GM23248 (cell line): ENCODE results near the gene ALDH3B2. TPM values are rescaled to one million over a fixed set of nuclear protein-coding genes. Genes with fewer than 3 reads are reported as not detected.
"Not testable (repeated sequence)": the region's sequence is repeated elsewhere in the genome, so short reads cannot be mapped to it uniquely, and the experiment has no call there.

Experiments used
- DNase-seq: peaks from one replicate; pipeline ENCODE4 v3.0.0-alpha.2; 2015
- H2AFZ ChIP-seq: fragments of 200-600 bp; sonication (generic); 2 replicates; pipeline ENCODE4 v1.6.1; 2016; ENCODE audit warnings: antibody characterized with exemption
- H3F3A ChIP-seq: fragments of 200-600 bp; sonication (generic); 2 replicates; pipeline ENCODE4 v1.6.1; 2016; ENCODE audit warnings: mild to moderate bottlenecking, antibody characterized with exemption, mixed run types; ENCODE audit not compliant: insufficient read depth
- H3K27ac ChIP-seq: fragments of 200-600 bp; sonication (generic); 2 replicates; pipeline ENCODE4 v1.5.1; 2016; ENCODE audit warnings: mild to moderate bottlenecking
- H3K27me3 ChIP-seq: fragments of 200-600 bp; sonication (generic); replicated peaks from 2 replicates; pipeline ENCODE4 v1.6.1; 2016; ENCODE audit warnings: mild to moderate bottlenecking; ENCODE audit not compliant: insufficient read depth
- H3K36me3 ChIP-seq: fragments of 200-600 bp; sonication (generic); 2 replicates; pipeline ENCODE4 v1.6.1; 2016; ENCODE audit warnings: low read depth, mild to moderate bottlenecking
- H3K4me1 ChIP-seq: fragments of 200-600 bp; sonication (generic); 2 replicates; pipeline ENCODE4 v1.6.1; 2016; ENCODE audit warnings: mild to moderate bottlenecking; ENCODE audit not compliant: insufficient read depth
- H3K4me2 ChIP-seq: fragments of 200-600 bp; sonication (generic); one replicate; pipeline ENCODE4 v1.6.1; 2016; ENCODE audit warnings: mild to moderate bottlenecking; ENCODE audit not compliant: unreplicated experiment
- H3K4me3 ChIP-seq: fragments of 200-600 bp; sonication (generic); 2 replicates; pipeline ENCODE4 v1.5.1; 2016; ENCODE audit warnings: mild to moderate bottlenecking
- H3K79me2 ChIP-seq: fragments of 200-600 bp; sonication (generic); 2 replicates; pipeline ENCODE4 v1.6.1; 2016; ENCODE audit warnings: mild to moderate bottlenecking; ENCODE audit not compliant: insufficient read depth
- H3K9ac ChIP-seq: fragments of 200-600 bp; sonication (generic); 2 replicates; pipeline ENCODE4 v1.6.1; 2016; ENCODE audit warnings: mild to moderate bottlenecking
- H3K9me2 ChIP-seq: fragments of 200-600 bp; sonication (generic); 2 replicates; pipeline ENCODE4 v1.6.1; 2016; ENCODE audit warnings: mixed run types, mild to moderate bottlenecking, moderate library complexity; ENCODE audit not compliant: insufficient read depth
- H3K9me3 ChIP-seq: fragments of 200-600 bp; sonication (generic); one replicate; pipeline ENCODE4 v1.6.1; 2017; ENCODE audit warnings: low read depth
- H4K20me1 ChIP-seq: fragments of 200-600 bp; sonication (generic); 2 replicates; pipeline ENCODE4 v1.6.0; 2016; ENCODE audit not compliant: insufficient read depth
- EZH2 ChIP-seq: fragments of 200-600 bp; sonication (generic); IDR thresholded peaks from 2 replicates; pipeline ENCODE4 v1.6.1; 2018; ENCODE audit warnings: antibody characterized with exemption, mild to moderate bottlenecking; ENCODE audit not compliant: insufficient read depth, poor library complexity, severe bottlenecking
- EZH2phosphoT487 ChIP-seq: fragments of 200-600 bp; sonication (generic); IDR thresholded peaks from 2 replicates; pipeline ENCODE4 v1.6.1; 2018; ENCODE audit warnings: antibody characterized with exemption, moderate library complexity, mild to moderate bottlenecking, low read depth; ENCODE audit not compliant: insufficient read depth
- WGBS, 2 experiments: methylation state at CpG; one replicate each; pipeline ENCODE4 v1.1.6; 2015 to 2017; ENCODE audit warnings: low lambda C conversion rate in 2 of 2, low coverage in 1 of 2; ENCODE audit errors: missing lambda C conversion rate in 2 of 2; 5-methylcytosine and 5-hydroxymethylcytosine counted together
- in situ Hi-C: fragments of 300-500 bp; cut with MboI; formaldehyde crosslinking; loops from 2 replicates; pipeline ENCODE4 v1.15.0; 2020
- polyA plus RNA-seq: library from polyadenylated mRNA; unstranded; fragments of >200 nt; fragmentation: Nextera tagmentation; extraction: Ambion mirVana; gene quantifications from 2 replicates; pipeline ENCODE4 v1.2.1, GENCODE V29; 2016
- total RNA-seq: library from RNA; depleted of rRNA; stranded (reverse); fragments of >200 nt; shearing (Covaris generic); gene quantifications from 2 replicates; pipeline ENCODE4 v1.2.3, GENCODE V29; 2014

ALDH3B2 gene
- total and polyA plus RNA-seq, 2 experiments from 2014 or later = not detected

- in situ Hi-C loops = no loop called here
- no peak overlapping the region for H3K4me3 ChIP-seq
- H3K79me2 ChIP-seq = no peaks in the 10 kb centered on the region
- no peaks in the 10 kb centered on the region for H3K4me1 ChIP-seq
- peaks cover 10% of the 10 kb centered on the region for H3K27me3 ChIP-seq
- TF ChIP-seq EZH2phosphoT487 = no peak
- TF ChIP-seq EZH2 = no peak
- no peak overlapping the region for H2AFZ ChIP-seq
- no peaks in the 10 kb centered on the region for H3K9me2 ChIP-seq
- no peak for DNase-seq
- no peak overlapping the region for H3K9ac ChIP-seq
- H3K36me3 ChIP-seq = no peaks in the 10 kb centered on the region
- H3K9me3 ChIP-seq = no peaks in the 10 kb centered on the region
- no peaks in the 10 kb centered on the region for H4K20me1 ChIP-seq
- H3F3A ChIP-seq = no peaks in the 10 kb centered on the region
- H3K4me2 ChIP-seq = no peak overlapping the region
- 56 to 66% methylated on average over 15 to 16 of the region's 16 CpGs for WGBS, 2 experiments
- no peak overlapping the region for H3K27ac ChIP-seq
These were observed 10.2 kb downstream of the ALDH3B2 start for GRCh38 chr11:67664213-67664585.

GRCh38 chr11:67663532-67664212 lies 10.8 kb downstream of the ALDH3B2 start:
- no peaks in the 10 kb centered on the region for H3K4me1 ChIP-seq
- H3K9ac ChIP-seq = no peak overlapping the region
- peaks cover 13% of the 10 kb centered on the region for H3K27me3 ChIP-seq
- in situ Hi-C loops = no loop called here
- H3K79me2 ChIP-seq = no peaks in the 10 kb centered on the region
- H3K36me3 ChIP-seq = no peaks in the 10 kb centered on the region
- H3K4me3 ChIP-seq = no peak overlapping the region
- no peaks in the 10 kb centered on the region for H3F3A ChIP-seq
- H3K27ac ChIP-seq = no peak overlapping the region
- H3K4me2 ChIP-seq = no peak overlapping the region
- no peak overlapping the region for H2AFZ ChIP-seq
- WGBS, 2 experiments = 76 to 83% methylated on average over 17 to 21 of the region's 22 CpGs
- H4K20me1 ChIP-seq = no peaks in the 10 kb centered on the region
- H3K9me2 ChIP-seq = no peaks in the 10 kb centered on the region
- DNase-seq = no peak
- no peaks in the 10 kb centered on the region for H3K9me3 ChIP-seq
- TF ChIP-seq EZH2phosphoT487 = no peak
- TF ChIP-seq EZH2 = no peak

GRCh38 chr11:67662835-67663531 lies 11.4 kb downstream of the ALDH3B2 start:
- no peak overlapping the region for H3K27ac ChIP-seq
- H3K79me2 ChIP-seq = no peaks in the 10 kb centered on the region
- H2AFZ ChIP-seq = no peak overlapping the region
- H3F3A ChIP-seq = no peaks in the 10 kb centered on the region
- no peak overlapping the region for H3K4me3 ChIP-seq
- in situ Hi-C loops = no loop called here
- no peaks in the 10 kb centered on the region for H3K36me3 ChIP-seq
- DNase-seq = no peak
- H3K9me3 ChIP-seq = no peaks in the 10 kb centered on the region
- no peaks in the 10 kb centered on the region for H4K20me1 ChIP-seq
- 62 to 67% methylated on average over 19 of the region's 19 CpGs for WGBS, 2 experiments
- peaks cover 15% of the 10 kb centered on the region for H3K27me3 ChIP-seq
- H3K4me1 ChIP-seq = no peaks in the 10 kb centered on the region
- TF ChIP-seq EZH2 = no peak
- no peak for TF ChIP-seq EZH2phosphoT487
- H3K9ac ChIP-seq = no peak overlapping the region
- no peak overlapping the region for H3K4me2 ChIP-seq
- H3K9me2 ChIP-seq = no peaks in the 10 kb centered on the region

- Histone ChIP-seq H3K27me3 (peaks cover 15% of the 10 kb centered on the region), H2AFZ (no peak overlapping the region), H3K36me3 (no peaks in the 10 kb centered on the region), H3K9me3 (no peaks in the 10 kb centered on the region), H3F3A (peaks cover 5% of the 10 kb centered on the region), H3K27ac (no peak overlapping the region), H3K9me2 (no peaks in the 10 kb centered on the region), H3K4me3 (no peak overlapping the region), H3K4me2 (no peak overlapping the region), H3K4me1 (0 out of 2 replicates have a peak, but pooled peaks cover 4% of the 10 kb centered on the region), H4K20me1 (no peaks in the 10 kb centered on the region), H3K79me2 (no peaks in the 10 kb centered on the region), H3K9ac (no peak overlapping the region)
- TF ChIP-seq EZH2phosphoT487 = no peak
- no peak for TF ChIP-seq EZH2
- WGBS, 2 experiments = 41 to 43% methylated on average over 12 of the region's 12 CpGs
- no peak for DNase-seq
- in situ Hi-C loops = no loop called here
These were observed 12.1 kb downstream of the ALDH3B2 start for GRCh38 chr11:67662142-67662834.

- peaks cover 15% of the 10 kb centered on the region for H3K27me3 ChIP-seq
- H2AFZ ChIP-seq, H3K79me2 ChIP-seq, H3F3A ChIP-seq, H3K4me3 ChIP-seq, H4K20me1 ChIP-seq, H3K36me3 ChIP-seq, H3K27ac ChIP-seq, H3K4me1 ChIP-seq, H3K9ac ChIP-seq, in situ Hi-C loops, H3K9me2 ChIP-seq, DNase-seq, H3K4me2 ChIP-seq, H3K9me3 ChIP-seq: not testable (repeated sequence)
- 34 to 36% methylated on average over 5 of the region's 5 CpGs for WGBS, 2 experiments
These were observed 13.7 kb downstream of the ALDH3B2 start for GRCh38 chr11:67660752-67661151.

GRCh38 chr11:67659651-67660165 lies 14.7 kb downstream of the ALDH3B2 start:
- H2AFZ ChIP-seq, H3K36me3 ChIP-seq, H3K9me2 ChIP-seq, H3K9ac ChIP-seq, H3K4me3 ChIP-seq, H3K4me1 ChIP-seq, in situ Hi-C loops, H3K79me2 ChIP-seq, H3K4me2 ChIP-seq, H3F3A ChIP-seq, H3K27ac ChIP-seq, H4K20me1 ChIP-seq, H3K9me3 ChIP-seq, DNase-seq: not testable (repeated sequence)
- WGBS, 2 experiments = 30 to 43% methylated on average over 5 of the region's 5 CpGs
- H3K27me3 ChIP-seq = peaks cover 15% of the 10 kb centered on the region
